K562 (cell line): Measurements from ENCODE around the gene SYMPK. TPM values are rescaled to one million over a fixed set of nuclear protein-coding genes. Genes with fewer than 3 reads are reported as not detected.

Experiments used
- BRF1 ChIP-seq: IDR thresholded peaks from 3 replicates; pipeline ENCODE4 v1.6.1; 2011; ENCODE audit warnings: borderline replicate concordance, mild to moderate bottlenecking; ENCODE audit not compliant: insufficient read length; ENCODE audit errors: extremely low read depth
- CGGBP1 ChIP-seq: fragments of 250-450 bp; sonication (Bioruptor Pico); IDR thresholded peaks from 2 replicates; pipeline ENCODE4 v1.9.0; 2021; ENCODE audit warnings: mild to moderate bottlenecking
- DMBX1 ChIP-seq: fragments of 250-450 bp; sonication (Bioruptor Pico); IDR thresholded peaks from 2 replicates; pipeline ENCODE4 v1.8.0; 2022; ENCODE audit warnings: inconsistent platforms, mild to moderate bottlenecking, moderate library complexity, borderline replicate concordance
- FOS ChIP-seq: IDR thresholded peaks from 3 replicates; pipeline ENCODE4 v1.6.1; 2011; ENCODE audit not compliant: insufficient read length; ENCODE audit errors: extremely low read depth
- FOXM1 ChIP-seq, 2 experiments: fragments of 450-650 bp in 1 of 2; sonication (generic) in 1 of 2; formaldehyde crosslinking in 1 of 2; IDR thresholded peaks; 2 replicates each; pipeline versions ENCODE4 v1.6.1 to v1.9.0; 2017 to 2022; ENCODE audit warnings: low read depth in 2 of 2, mild to moderate bottlenecking in 2 of 2, missing genetic modification reagents in 1 of 2, moderate library complexity in 1 of 2
- GTF3C2 ChIP-seq: IDR thresholded peaks from 3 replicates; pipeline ENCODE4 v1.6.1; 2011; ENCODE audit warnings: borderline replicate concordance, mild to moderate bottlenecking, moderate library complexity; ENCODE audit not compliant: insufficient read length; ENCODE audit errors: extremely low read depth
- KLF1 ChIP-seq: fragments of 450-650 bp; IDR thresholded peaks from 2 replicates; pipeline ENCODE4 v1.6.1; 2016; ENCODE audit warnings: missing genetic modification characterization, missing compliant biosample characterization
- NFXL1 ChIP-seq: fragments of 450-650 bp; formaldehyde crosslinking; IDR thresholded peaks from 2 replicates; pipeline ENCODE4 v1.4.0; 2021; ENCODE audit warnings: mild to moderate bottlenecking
- NR0B1 ChIP-seq: fragments of 450-650 bp; IDR thresholded peaks from one replicate; pipeline ENCODE4 v1.6.1; 2018; ENCODE audit warnings: mild to moderate bottlenecking, moderate library complexity; ENCODE audit not compliant: partially characterized antibody
- RBBP5 ChIP-seq: fragments of 200-600 bp; sonication (generic); IDR thresholded peaks from 2 replicates; pipeline ENCODE4 v1.6.1; 2012; ENCODE audit warnings: borderline replicate concordance, mild to moderate bottlenecking, low read length, control low read depth, inconsistent platforms; ENCODE audit not compliant: insufficient read depth, poor library complexity, severe bottlenecking
- RBM14 ChIP-seq: fragments of 200-400 bp; formaldehyde crosslinking; IDR thresholded peaks from 2 replicates; pipeline ENCODE4 v1.6.1; 2018; ENCODE audit warnings: low read depth, mild to moderate bottlenecking, low read length, moderate library complexity, borderline replicate concordance; ENCODE audit not compliant: insufficient read depth
- TRIM24 ChIP-seq, 2 experiments: fragments of 450-650 bp; IDR thresholded peaks; 2 replicates each; pipeline ENCODE4 v1.6.1; 2016
- ZNF121 ChIP-seq: sonication (generic); formaldehyde crosslinking; conservative IDR thresholded peaks from 2 replicates; pipeline ENCODE4 v1.8.0; 2022; ENCODE audit warnings: missing genetic modification reagents
- ZNF23 ChIP-seq: fragments of 250-450 bp; sonication (Bioruptor Pico); IDR thresholded peaks from 2 replicates; pipeline ENCODE4 v1.4.0; 2020; ENCODE audit warnings: mild to moderate bottlenecking
- ZNF280A ChIP-seq: fragments of 450-650 bp; IDR thresholded peaks from 2 replicates; pipeline ENCODE4 v1.6.1; 2018; ENCODE audit warnings: mild to moderate bottlenecking, low read depth; ENCODE audit not compliant: partially characterized antibody
- ZNF79 ChIP-seq: fragments of 250-450 bp; sonication (Bioruptor Pico); IDR thresholded peaks from 2 replicates; pipeline ENCODE4 v1.4.0; 2020; ENCODE audit warnings: low read depth, mild to moderate bottlenecking, moderate library complexity
- polyA plus RNA-seq, 8 experiments: library from polyadenylated mRNA; depleted of rRNA in 4 of 8; stranded (reverse) in 5 of 8; unstranded in 3 of 8; fragments of >200 nt; fragmentation: Nextera tagmentation in 2 of 8; fragmentation: Illumina TruSeq in 1 of 8; extraction: Ambion mirVana in 2 of 8; extraction: Trizol in 1 of 8; gene quantifications; 2 replicates each; pipeline versions ENCODE4 v1.2.1 to v1.2.3, GENCODE V29; 2011 to 2014; ENCODE audit warnings: inconsistent platforms in 1 of 8, missing spikeins in 1 of 8
- total RNA-seq, 7 experiments: library from RNA; depleted of rRNA in 6 of 7; stranded (reverse); fragments of >200 nt in 6 of 7; fragmentation: Illumina TruSeq in 2 of 7; extraction: Trizol in 2 of 7; gene quantifications; 2 replicates each; pipeline versions ENCODE4 v1.2.1 to v1.2.3, GENCODE V29; 2011 to 2021; ENCODE audit warnings: low replicate concordance in 1 of 7
- TF ChIP-seq, protein P1 (sequence below), 2 experiments: IDR thresholded peaks; 2 replicates each; pipeline ENCODE4 v1.6.1; 2012; ENCODE audit warnings: improper control_type of control experiment in 2 of 2, low read depth in 2 of 2, low read length in 2 of 2, borderline replicate concordance in 1 of 2

SYMPK gene
- total and polyA plus RNA-seq, 9 of the 15 experiments (the other 6 are each of a cell fraction or from before 2014, with no cell fraction given): 0.73 to 95.5 (median 58.4) TPM

GRCh38 chr19:45862564-45863334 lies at the start of gene SYMPK (continued):
- TF ChIP-seq, protein P1, sequence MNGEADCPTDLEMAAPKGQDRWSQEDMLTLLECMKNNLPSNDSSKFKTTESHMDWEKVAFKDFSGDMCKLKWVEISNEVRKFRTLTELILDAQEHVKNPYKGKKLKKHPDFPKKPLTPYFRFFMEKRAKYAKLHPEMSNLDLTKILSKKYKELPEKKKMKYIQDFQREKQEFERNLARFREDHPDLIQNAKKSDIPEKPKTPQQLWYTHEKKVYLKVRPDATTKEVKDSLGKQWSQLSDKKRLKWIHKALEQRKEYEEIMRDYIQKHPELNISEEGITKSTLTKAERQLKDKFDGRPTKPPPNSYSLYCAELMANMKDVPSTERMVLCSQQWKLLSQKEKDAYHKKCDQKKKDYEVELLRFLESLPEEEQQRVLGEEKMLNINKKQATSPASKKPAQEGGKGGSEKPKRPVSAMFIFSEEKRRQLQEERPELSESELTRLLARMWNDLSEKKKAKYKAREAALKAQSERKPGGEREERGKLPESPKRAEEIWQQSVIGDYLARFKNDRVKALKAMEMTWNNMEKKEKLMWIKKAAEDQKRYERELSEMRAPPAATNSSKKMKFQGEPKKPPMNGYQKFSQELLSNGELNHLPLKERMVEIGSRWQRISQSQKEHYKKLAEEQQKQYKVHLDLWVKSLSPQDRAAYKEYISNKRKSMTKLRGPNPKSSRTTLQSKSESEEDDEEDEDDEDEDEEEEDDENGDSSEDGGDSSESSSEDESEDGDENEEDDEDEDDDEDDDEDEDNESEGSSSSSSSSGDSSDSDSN (IDR thresholded peaks at IDR 0.05; ENCODE audit: borderline replicate concordance in 1 of 2, low read depth in 2 of 2, low read length in 2 of 2): no peak
- TF ChIP-seq DMBX1 (CRISPR knock-in tag) (no peak), NR0B1 (no peak), NFXL1 (CRISPR knock-in tag) (no peak), ZNF23 (CRISPR knock-in tag) (no peak), FOS (no peak), RBM14 (no peak), ZNF121 (CRISPR knock-in tag) (no peak), RBBP5 (peak; percentile 33), CGGBP1 (CRISPR knock-in tag) (no peak), TRIM24 (IDR thresholded peaks at IDR 0.05) (no peak), KLF1 (tag) (peak; percentile 87), ZNF79 (no peak), GTF3C2 (no peak), FOXM1 (IDR thresholded peaks at IDR 0.05; ENCODE audit: low read depth) (no peak), FOXM1 (CRISPR knock-in tag; IDR thresholded peaks at IDR 0.05; ENCODE audit: low read depth) (0 out of 2 replicates have a peak, but pooled peaks have one; percentile 11), BRF1 (no peak), ZNF280A (no peak)
